Stomach (tissue), 4 donors: Measurements from ENCODE around the gene HHLA2.

Experiments
- EP300 ChIP-seq: sonication (generic); formaldehyde crosslinking; IDR thresholded peaks from one replicate; pipeline ENCODE4 v1.6.1; 2017; ENCODE audit warnings: antibody characterized with exemption
- POLR2A ChIP-seq, 4 donors: fragments of 450-650 bp; IDR thresholded peaks; one replicate each; pipeline ENCODE4 v1.6.1; 2016; ENCODE audit warnings: antibody characterized with exemption in 4 of 4, control low read depth in 2 of 4, mild to moderate bottlenecking in 1 of 4, moderate library complexity in 1 of 4
- POLR2AphosphoS5 ChIP-seq, 3 donors: sonication (generic); formaldehyde crosslinking; IDR thresholded peaks; one replicate each; pipeline ENCODE4 v1.6.1; 2016; ENCODE audit warnings: antibody characterized with exemption in 3 of 3
- TF ChIP-seq, protein P1 (sequence below), 7 experiments: fragments of 450-650 bp in 4 of 7; fragments of 200-600 bp in 3 of 7; sonication (generic) in 3 of 7; IDR thresholded peaks; one replicate each; pipeline ENCODE4 v1.5.1; 2016 to 2019; ENCODE audit warnings: antibody characterized with exemption in 7 of 7, control low read depth in 2 of 7, mild to moderate bottlenecking in 1 of 7

DNA sequence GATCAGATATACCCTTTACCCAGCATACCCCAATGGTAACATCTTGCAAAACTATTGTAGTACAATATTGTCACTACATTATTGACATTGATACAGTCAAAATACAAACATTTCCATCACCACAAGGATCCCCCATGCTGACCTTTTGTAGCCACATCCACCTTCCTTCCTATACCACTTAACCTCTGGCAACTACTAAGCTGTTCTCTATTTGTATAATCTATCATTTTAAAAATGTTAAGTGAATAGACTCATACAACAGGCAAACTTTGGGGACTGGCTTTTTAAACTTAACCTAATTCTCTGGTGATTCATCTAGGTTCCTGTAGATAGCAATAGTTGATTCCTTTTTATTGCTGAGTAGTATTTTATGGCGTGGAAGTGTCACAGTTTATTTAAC, 44.5 kb upstream of the HHLA2 start:
- TF ChIP-seq, protein P1, sequence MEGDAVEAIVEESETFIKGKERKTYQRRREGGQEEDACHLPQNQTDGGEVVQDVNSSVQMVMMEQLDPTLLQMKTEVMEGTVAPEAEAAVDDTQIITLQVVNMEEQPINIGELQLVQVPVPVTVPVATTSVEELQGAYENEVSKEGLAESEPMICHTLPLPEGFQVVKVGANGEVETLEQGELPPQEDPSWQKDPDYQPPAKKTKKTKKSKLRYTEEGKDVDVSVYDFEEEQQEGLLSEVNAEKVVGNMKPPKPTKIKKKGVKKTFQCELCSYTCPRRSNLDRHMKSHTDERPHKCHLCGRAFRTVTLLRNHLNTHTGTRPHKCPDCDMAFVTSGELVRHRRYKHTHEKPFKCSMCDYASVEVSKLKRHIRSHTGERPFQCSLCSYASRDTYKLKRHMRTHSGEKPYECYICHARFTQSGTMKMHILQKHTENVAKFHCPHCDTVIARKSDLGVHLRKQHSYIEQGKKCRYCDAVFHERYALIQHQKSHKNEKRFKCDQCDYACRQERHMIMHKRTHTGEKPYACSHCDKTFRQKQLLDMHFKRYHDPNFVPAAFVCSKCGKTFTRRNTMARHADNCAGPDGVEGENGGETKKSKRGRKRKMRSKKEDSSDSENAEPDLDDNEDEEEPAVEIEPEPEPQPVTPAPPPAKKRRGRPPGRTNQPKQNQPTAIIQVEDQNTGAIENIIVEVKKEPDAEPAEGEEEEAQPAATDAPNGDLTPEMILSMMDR (IDR thresholded peaks at IDR 0.05): no peak
- TF ChIP-seq POLR2A (IDR thresholded peaks at IDR 0.05) (no peak), EP300 (no peak), POLR2AphosphoS5 (IDR thresholded peaks at IDR 0.05) (no peak)
